ACHN (cell line): ENCODE measurements around the gene KLHDC7B.

Experiments
- DNase-seq: peaks from one replicate; pipeline ENCODE4 v3.0.0-alpha.2; 2015
- in situ Hi-C: cut with HindIII; loops from 2 replicates; pipeline ENCODE4 v1.10.0; 2017; ENCODE audit warnings: low sequenced_read_pairs, low pct_ligation_motif_present, low pct_unique_long_range_greater_than_20kb

Gene KLHDC7B

DNA sequence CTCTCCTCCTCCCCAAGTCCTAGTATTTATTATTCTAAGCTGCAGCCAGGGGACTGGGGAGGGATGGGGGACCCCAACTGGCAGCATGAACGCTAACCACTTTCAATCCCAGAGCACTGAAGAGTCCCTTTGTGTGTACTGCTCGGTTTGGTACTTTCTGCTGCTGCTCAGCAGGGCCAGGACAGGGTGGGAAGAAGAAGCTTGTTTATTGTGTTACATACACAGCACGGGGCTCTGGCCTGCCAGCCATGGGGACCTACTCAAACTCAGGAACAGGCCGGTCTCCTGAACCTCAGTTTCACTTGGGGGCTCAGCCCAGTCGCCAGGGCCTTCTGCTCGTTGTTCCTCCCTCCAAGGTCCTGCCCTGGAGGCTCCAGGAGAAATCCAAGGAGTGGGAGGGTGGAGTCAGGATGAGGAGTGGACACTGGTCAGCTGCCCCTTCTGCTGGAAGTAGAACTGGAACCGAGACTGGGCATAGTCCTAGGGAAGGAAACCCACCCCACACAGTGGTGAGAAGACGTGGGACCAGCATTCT lies 33.1 kb downstream of the KLHDC7B start:
- in situ Hi-C loops = no loop called here

GRCh38 chr22:50579752-50580151 lies 34.1 kb downstream of the KLHDC7B start:
- DNase-seq = no peak
- in situ Hi-C loops = no loop called here

More for the DNA sequence above, 33.1 kb downstream of the KLHDC7B start:
- no peak for DNase-seq

DNA sequence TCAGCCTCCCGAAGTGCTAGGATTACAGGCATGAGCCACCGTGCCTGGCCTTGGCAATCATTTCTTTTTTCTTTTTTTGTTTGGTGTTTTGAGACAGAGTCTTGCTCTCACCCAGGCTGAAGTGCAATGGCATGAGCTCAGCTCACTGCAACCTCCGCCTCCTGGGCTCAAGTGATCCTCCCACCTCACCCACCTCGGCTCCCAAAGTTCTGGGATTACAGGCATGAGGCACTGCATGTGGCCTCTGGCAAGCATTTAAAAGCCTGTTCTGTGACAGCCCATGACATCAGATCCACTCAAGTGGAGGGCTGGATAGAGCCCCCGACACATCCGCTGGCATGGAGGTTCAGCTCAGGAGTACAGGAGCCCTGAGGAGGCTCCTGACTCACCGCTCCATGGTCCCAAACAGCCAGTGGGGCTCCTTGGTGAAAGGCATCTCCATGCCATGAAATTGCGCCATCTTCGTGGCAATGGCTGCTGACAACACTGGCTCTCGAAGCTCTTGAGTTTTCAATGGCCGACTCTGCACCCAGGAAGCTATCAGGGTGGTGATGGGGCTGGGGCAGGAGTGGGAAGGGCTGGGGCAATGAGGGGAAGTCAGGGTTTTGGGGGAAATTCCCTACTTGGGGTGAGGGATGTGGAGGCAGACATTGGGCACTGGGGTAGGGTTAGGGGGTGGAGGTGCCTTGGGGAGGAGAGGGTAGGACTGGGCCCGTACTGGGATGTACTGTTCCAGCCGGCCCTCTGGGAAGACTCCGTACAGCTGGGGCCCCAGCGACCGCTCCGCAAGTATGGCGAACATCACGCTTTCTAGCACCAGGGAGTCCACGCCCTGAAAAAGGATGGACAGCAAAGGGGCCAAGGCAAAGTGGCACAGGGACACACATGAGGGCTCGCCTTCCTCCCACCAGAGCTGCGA lies 35.6 kb downstream of the KLHDC7B start:
- in situ Hi-C loops = no loop called here
- DNase-seq = no peak

DNA sequence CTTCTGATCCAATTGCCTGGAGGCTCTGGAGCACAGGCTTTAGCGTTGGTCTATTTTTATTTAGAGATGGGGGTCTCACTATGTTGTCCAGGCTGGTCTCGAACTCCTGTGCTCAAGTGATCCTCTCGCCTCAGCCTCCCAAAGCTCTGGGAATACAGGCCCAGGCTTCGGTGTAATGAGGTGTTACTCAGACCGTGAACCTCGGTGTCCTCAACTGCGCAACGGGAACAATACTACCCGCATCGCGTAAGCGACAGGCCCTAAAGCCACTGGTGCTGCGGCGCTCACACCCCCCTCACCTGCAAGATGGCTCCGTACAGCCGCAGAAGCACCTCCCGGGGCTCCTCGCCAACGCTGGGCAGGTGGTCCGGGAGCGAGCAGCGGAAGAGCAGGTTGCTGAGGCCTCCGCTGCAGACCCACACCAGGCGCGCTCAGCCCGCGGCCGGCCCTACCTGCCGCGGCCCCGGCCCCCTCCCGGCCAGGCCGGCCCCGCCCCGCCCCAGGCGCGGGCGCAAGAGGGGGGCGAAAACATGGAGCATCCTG lies 36.3 kb downstream of the KLHDC7B start:
- in situ Hi-C loops = no loop called here
- DNase-seq = peak; percentile 8

GRCh38 chr22:50582493-50583293 lies 37.0 kb downstream of the KLHDC7B start, which contains the start of gene CHKB:
Gene CHKB, minus strand, starts transcription at chr22:50582849. Its CDS starts 68 bp downstream, at chr22:50582781.
- in situ Hi-C loops = no loop called here

DNA sequence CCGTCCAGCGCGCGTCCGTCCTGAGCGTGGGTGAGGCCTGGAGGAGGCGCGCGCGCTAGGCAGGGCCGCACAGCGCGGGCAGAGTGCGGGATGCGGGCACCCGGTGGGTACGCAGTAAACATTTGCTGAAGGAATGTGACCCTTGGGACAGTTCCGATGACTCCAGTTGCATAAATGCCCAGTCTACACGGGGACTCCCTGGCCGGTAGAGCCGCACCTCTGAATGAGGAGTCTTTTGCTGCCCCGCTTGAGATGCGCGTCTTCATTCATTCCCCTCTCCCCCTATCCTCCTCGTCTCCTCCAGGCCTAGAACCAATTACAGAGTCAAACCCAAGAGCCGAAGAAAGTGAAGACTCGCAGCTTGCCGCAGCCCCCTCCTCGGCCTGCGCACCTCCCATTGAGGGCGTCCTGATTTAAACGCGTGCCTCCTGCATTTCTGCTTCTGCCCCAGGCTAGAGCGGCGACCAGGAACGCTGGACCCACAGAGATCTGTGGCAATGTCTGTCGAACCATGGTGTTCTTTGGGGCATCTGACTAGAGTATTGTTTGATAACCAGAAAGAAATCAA lies 37.7 kb downstream of the KLHDC7B start:
- DNase-seq = no peak
- in situ Hi-C loops = no loop called here

More at GRCh38 chr22:50582493-50583293, 37.0 kb downstream of the KLHDC7B start, which contains the start of gene CHKB:
- peak; percentile 96 for DNase-seq

- in situ Hi-C loops = no loop called here
- no peak for DNase-seq
Measured at GRCh38 chr22:50584106-50585096, 38.7 kb downstream of the KLHDC7B start.

- DNase-seq = no peak
- in situ Hi-C loops = no loop called here
Measured at GRCh38 chr22:50585238-50585637, 39.5 kb downstream of the KLHDC7B start.

GRCh38 chr22:50585781-50586180 lies 40.1 kb downstream of the KLHDC7B start:
- in situ Hi-C loops = no loop called here
- no peak for DNase-seq

GRCh38 chr22:50586416-50586815 lies 40.7 kb downstream of the KLHDC7B start:
- DNase-seq = no peak
- in situ Hi-C loops = no loop called here

DNA sequence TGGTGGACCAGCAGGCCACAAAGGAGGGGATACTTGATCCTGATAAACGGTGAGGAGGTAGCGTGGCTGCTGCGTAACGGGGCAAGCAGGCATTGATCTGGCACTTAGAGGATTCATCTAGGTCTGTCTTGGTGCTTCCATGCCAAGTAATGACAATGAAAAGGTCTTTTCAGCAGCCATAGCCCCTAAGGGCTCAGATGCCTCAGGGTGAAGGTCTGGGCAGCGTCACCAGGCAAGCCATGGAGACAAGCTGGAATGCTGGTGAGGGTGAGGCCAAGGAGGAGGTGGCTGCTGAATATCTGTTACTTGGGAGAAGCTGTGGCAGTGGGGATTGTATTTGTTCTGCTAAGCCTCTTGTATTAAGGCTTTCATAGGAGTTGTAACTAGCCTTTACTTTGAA lies 41.7 kb downstream of the KLHDC7B start:
- in situ Hi-C loops = no loop called here
- no peak for DNase-seq

GRCh38 chr22:50595189-50595588 lies 49.5 kb downstream of the KLHDC7B start:
- in situ Hi-C loops = no loop called here

DNA sequence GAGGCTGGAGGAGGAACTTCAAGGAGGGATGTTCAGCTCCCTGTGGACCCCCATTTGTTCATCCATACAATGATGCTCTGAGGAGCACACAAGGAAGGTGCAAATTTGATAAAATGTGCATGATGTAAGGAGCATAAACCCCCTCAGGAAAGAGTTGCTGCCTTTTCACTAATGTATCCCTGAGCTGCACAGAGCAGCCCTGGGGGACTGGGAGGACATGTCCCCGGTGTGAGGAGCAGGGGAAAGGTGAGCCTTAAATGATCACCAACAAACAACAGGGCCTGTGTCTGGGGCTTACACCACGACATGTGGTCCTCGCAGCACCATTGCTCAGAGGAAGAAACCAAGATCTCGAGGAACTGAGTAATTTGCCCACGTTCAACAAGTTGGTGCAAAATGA lies 51.4 kb downstream of the KLHDC7B start:
- DNase-seq = no peak
- in situ Hi-C loops = no loop called here

More at GRCh38 chr22:50595189-50595588, 49.5 kb downstream of the KLHDC7B start:
- DNase-seq = no peak

- in situ Hi-C loops = no loop called here
Measured at GRCh38 chr22:50599816-50600455, 54.2 kb downstream of the KLHDC7B start.

GRCh38 chr22:50600538-50600937 lies 54.8 kb downstream of the KLHDC7B start, which contains the start of gene MAPK8IP2:
Gene MAPK8IP2, plus strand, starts transcription at chr22:50600793. Its CDS starts 26 bp downstream, at chr22:50600819.
- peak; percentile 8 for DNase-seq
- in situ Hi-C loops = no loop called here

More at GRCh38 chr22:50599816-50600455, 54.2 kb downstream of the KLHDC7B start:
- DNase-seq = peak; percentile 43
